WTC11 (cell line): ENCODE results near the gene TANC1. TPM values are rescaled to one million over a fixed set of nuclear protein-coding genes. Genes with fewer than 3 reads are reported as not detected.

Source experiments
- ATAC-seq: fragments of 200-7000 bp; cut with Tn5 transposase; 2 replicates; pipeline ENCODE4 v1.10.0; 2021; ENCODE audit warnings: mild to moderate bottlenecking, moderate library complexity
- CTCF ChIA-PET: fragments of 300-600 bp; sonication (Branson Sonifier 250); formaldehyde crosslinking; loops from one replicate; lab custom pipeline; 2021; ENCODE audit warnings: antibody characterized with exemption; lab: Charles Lee
- POLR2A ChIA-PET: fragments of 350-600 bp; sonication (Branson Sonifier 250); formaldehyde crosslinking; loops from one replicate; lab custom pipeline; 2021; ENCODE audit warnings: antibody characterized with exemption; lab: Charles Lee
- DNase-seq: peaks from one replicate; pipeline ENCODE4 v3.0.0; 2021; ENCODE audit warnings: low spot score
- H3K27ac Mint-ChIP-seq: 2 replicates; pipeline ENCODE4 v1.8.0; 2021; ENCODE audit warnings: mixed read lengths
- H3K27me3 Mint-ChIP-seq: 2 replicates; pipeline ENCODE4 v1.8.0; 2021; ENCODE audit warnings: low read depth, mild to moderate bottlenecking, moderate library complexity, mixed read lengths
- H3K36me3 Mint-ChIP-seq: 2 replicates; pipeline ENCODE4 v1.8.0; 2021; ENCODE audit warnings: mixed read lengths
- H3K4me1 Mint-ChIP-seq: 2 replicates; pipeline ENCODE4 v1.8.0; 2022; ENCODE audit warnings: mixed read lengths
- H3K4me3 Mint-ChIP-seq: 2 replicates; pipeline ENCODE4 v1.8.0; 2021; ENCODE audit warnings: mild to moderate bottlenecking, moderate library complexity, mixed read lengths
- H3K9me3 Mint-ChIP-seq: 2 replicates; pipeline ENCODE4 v1.8.0; 2021; ENCODE audit warnings: mixed read lengths
- CREB1 ChIP-seq: sonication (generic); formaldehyde crosslinking; IDR thresholded peaks from 2 replicates; pipeline ENCODE4 v1.8.0; 2023; ENCODE audit warnings: mild to moderate bottlenecking, missing genetic modification reagents
- ELF4 ChIP-seq: sonication (generic); formaldehyde crosslinking; IDR thresholded peaks from 2 replicates; pipeline ENCODE4 v1.8.1; 2022; ENCODE audit warnings: low read depth, mild to moderate bottlenecking, moderate library complexity, missing genetic modification reagents
- EMX1 ChIP-seq: fragments of 250-450 bp; sonication (Bioruptor Pico); IDR thresholded peaks from 2 replicates; pipeline ENCODE4 v1.8.0; 2021; ENCODE audit warnings: mild to moderate bottlenecking
- FOXP1 ChIP-seq: sonication (generic); formaldehyde crosslinking; IDR thresholded peaks from 2 replicates; pipeline ENCODE4 v1.8.0; 2022; ENCODE audit warnings: missing genetic modification reagents, mild to moderate bottlenecking, moderate library complexity, borderline replicate concordance
- GTF2I ChIP-seq: fragments of 250-450 bp; sonication (Bioruptor Pico); conservative IDR thresholded peaks from 2 replicates; pipeline ENCODE4 v1.4.0; 2021; ENCODE audit warnings: mild to moderate bottlenecking
- HMGXB4 ChIP-seq: sonication (generic); formaldehyde crosslinking; IDR thresholded peaks from 2 replicates; pipeline ENCODE4 v1.8.1; 2023; ENCODE audit warnings: mild to moderate bottlenecking, moderate library complexity, missing genetic modification reagents
- JAZF1 ChIP-seq: fragments of 250-450 bp; sonication (Bioruptor Pico); IDR thresholded peaks from 2 replicates; pipeline ENCODE4 v1.9.0; 2021; ENCODE audit warnings: moderate library complexity, mild to moderate bottlenecking, inconsistent platforms
- JUN ChIP-seq: sonication (generic); formaldehyde crosslinking; IDR thresholded peaks from 2 replicates; pipeline ENCODE4 v1.8.0; 2023; ENCODE audit warnings: mild to moderate bottlenecking, missing genetic modification reagents
- MYBL2 ChIP-seq: sonication (generic); formaldehyde crosslinking; IDR thresholded peaks from 2 replicates; pipeline ENCODE4 v1.8.1; 2023; ENCODE audit warnings: mild to moderate bottlenecking, moderate library complexity, missing genetic modification reagents
- NFATC4 ChIP-seq: fragments of 250-450 bp; sonication (Bioruptor Pico); IDR thresholded peaks from 2 replicates; pipeline ENCODE4 v1.9.0; 2021; ENCODE audit warnings: mild to moderate bottlenecking
- NR2C2 ChIP-seq: sonication (generic); formaldehyde crosslinking; IDR thresholded peaks from 2 replicates; pipeline ENCODE4 v1.8.0; 2022; ENCODE audit warnings: mild to moderate bottlenecking, missing genetic modification reagents
- SMAD3 ChIP-seq: sonication (generic); formaldehyde crosslinking; IDR thresholded peaks from 2 replicates; pipeline ENCODE4 v1.8.0; 2022; ENCODE audit warnings: missing genetic modification reagents, mild to moderate bottlenecking, borderline replicate concordance
- SP1 ChIP-seq: sonication (generic); formaldehyde crosslinking; conservative IDR thresholded peaks from 2 replicates; pipeline ENCODE4 v1.8.1; 2022; ENCODE audit warnings: missing genetic modification reagents
- ZNF121 ChIP-seq: sonication (generic); formaldehyde crosslinking; IDR thresholded peaks from 2 replicates; pipeline ENCODE4 v1.8.0; 2023; ENCODE audit warnings: missing genetic modification reagents
- ZNF396 ChIP-seq: fragments of 250-450 bp; sonication (Bioruptor Pico); IDR thresholded peaks from 2 replicates; pipeline ENCODE4 v1.8.0; 2021; ENCODE audit warnings: mild to moderate bottlenecking, moderate library complexity, borderline replicate concordance
- ZNF425 ChIP-seq: fragments of 250-450 bp; sonication (Bioruptor Pico); conservative IDR thresholded peaks from 2 replicates; pipeline ENCODE4 v1.9.0; 2021; ENCODE audit warnings: mild to moderate bottlenecking
- total RNA-seq: library from RNA; stranded (reverse); gene quantifications from 3 replicates; pipeline ENCODE4 v1.2.3, GENCODE V29; 2021
- TF ChIP-seq, protein P1 (sequence below): sonication (generic); formaldehyde crosslinking; IDR thresholded peaks from 2 replicates; pipeline ENCODE4 v1.8.1; 2022; ENCODE audit warnings: mild to moderate bottlenecking, missing genetic modification reagents, moderate library complexity, borderline replicate concordance
- TF ChIP-seq, protein P2 (sequence below): fragments of 200-600 bp; IDR thresholded peaks from 2 replicates; pipeline ENCODE4 v1.8.0; 2022; ENCODE audit warnings: antibody characterized with exemption
- TF ChIP-seq, protein P3 (sequence below): sonication (generic); formaldehyde crosslinking; conservative IDR thresholded peaks from 2 replicates; pipeline ENCODE4 v1.8.1; 2023; ENCODE audit warnings: mild to moderate bottlenecking, low read depth, missing genetic modification reagents, moderate library complexity
- TF ChIP-seq, protein P4 (sequence below): sonication (generic); formaldehyde crosslinking; IDR thresholded peaks from 2 replicates; pipeline ENCODE4 v1.8.0; 2023; ENCODE audit warnings: mild to moderate bottlenecking, missing genetic modification reagents

TANC1 gene
- total RNA-seq, 1 experiment from 2014 or later, result 11.6 TPM

- no peak overlapping the region for H3K27ac Mint-ChIP-seq
- H3K27me3 Mint-ChIP-seq, result peaks cover under 1% of the 10 kb centered on the region; the same call in 1 of the 2 replicates
- ChIA-PET POLR2A (no interaction called here), CTCF (no interaction called here)
- ATAC-seq (no peak), DNase-seq (no peak)
- H3K36me3 Mint-ChIP-seq, result peaks cover 17% of the 10 kb centered on the region
- peaks cover 15% of the 10 kb centered on the region for H3K9me3 Mint-ChIP-seq
- no peak overlapping the region for H3K4me3 Mint-ChIP-seq
- TF ChIP-seq SP1 (CRISPR knock-in tag), result no peak
- TF ChIP-seq, protein P1, sequence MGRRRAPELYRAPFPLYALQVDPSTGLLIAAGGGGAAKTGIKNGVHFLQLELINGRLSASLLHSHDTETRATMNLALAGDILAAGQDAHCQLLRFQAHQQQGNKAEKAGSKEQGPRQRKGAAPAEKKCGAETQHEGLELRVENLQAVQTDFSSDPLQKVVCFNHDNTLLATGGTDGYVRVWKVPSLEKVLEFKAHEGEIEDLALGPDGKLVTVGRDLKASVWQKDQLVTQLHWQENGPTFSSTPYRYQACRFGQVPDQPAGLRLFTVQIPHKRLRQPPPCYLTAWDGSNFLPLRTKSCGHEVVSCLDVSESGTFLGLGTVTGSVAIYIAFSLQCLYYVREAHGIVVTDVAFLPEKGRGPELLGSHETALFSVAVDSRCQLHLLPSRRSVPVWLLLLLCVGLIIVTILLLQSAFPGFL, result no peak
- TF ChIP-seq, protein P2, sequence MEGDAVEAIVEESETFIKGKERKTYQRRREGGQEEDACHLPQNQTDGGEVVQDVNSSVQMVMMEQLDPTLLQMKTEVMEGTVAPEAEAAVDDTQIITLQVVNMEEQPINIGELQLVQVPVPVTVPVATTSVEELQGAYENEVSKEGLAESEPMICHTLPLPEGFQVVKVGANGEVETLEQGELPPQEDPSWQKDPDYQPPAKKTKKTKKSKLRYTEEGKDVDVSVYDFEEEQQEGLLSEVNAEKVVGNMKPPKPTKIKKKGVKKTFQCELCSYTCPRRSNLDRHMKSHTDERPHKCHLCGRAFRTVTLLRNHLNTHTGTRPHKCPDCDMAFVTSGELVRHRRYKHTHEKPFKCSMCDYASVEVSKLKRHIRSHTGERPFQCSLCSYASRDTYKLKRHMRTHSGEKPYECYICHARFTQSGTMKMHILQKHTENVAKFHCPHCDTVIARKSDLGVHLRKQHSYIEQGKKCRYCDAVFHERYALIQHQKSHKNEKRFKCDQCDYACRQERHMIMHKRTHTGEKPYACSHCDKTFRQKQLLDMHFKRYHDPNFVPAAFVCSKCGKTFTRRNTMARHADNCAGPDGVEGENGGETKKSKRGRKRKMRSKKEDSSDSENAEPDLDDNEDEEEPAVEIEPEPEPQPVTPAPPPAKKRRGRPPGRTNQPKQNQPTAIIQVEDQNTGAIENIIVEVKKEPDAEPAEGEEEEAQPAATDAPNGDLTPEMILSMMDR, result no peak
- TF ChIP-seq NFATC4, result no peak
- TF ChIP-seq GTF2I (CRISPR knock-in tag), result no peak
- TF ChIP-seq ZNF425 (CRISPR knock-in tag), result no peak
- TF ChIP-seq JAZF1 (CRISPR knock-in tag), result no peak
- TF ChIP-seq, protein P3, sequence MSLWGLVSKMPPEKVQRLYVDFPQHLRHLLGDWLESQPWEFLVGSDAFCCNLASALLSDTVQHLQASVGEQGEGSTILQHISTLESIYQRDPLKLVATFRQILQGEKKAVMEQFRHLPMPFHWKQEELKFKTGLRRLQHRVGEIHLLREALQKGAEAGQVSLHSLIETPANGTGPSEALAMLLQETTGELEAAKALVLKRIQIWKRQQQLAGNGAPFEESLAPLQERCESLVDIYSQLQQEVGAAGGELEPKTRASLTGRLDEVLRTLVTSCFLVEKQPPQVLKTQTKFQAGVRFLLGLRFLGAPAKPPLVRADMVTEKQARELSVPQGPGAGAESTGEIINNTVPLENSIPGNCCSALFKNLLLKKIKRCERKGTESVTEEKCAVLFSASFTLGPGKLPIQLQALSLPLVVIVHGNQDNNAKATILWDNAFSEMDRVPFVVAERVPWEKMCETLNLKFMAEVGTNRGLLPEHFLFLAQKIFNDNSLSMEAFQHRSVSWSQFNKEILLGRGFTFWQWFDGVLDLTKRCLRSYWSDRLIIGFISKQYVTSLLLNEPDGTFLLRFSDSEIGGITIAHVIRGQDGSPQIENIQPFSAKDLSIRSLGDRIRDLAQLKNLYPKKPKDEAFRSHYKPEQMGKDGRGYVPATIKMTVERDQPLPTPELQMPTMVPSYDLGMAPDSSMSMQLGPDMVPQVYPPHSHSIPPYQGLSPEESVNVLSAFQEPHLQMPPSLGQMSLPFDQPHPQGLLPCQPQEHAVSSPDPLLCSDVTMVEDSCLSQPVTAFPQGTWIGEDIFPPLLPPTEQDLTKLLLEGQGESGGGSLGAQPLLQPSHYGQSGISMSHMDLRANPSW, result no peak
- TF ChIP-seq NR2C2, result no peak
- TF ChIP-seq, protein P4, sequence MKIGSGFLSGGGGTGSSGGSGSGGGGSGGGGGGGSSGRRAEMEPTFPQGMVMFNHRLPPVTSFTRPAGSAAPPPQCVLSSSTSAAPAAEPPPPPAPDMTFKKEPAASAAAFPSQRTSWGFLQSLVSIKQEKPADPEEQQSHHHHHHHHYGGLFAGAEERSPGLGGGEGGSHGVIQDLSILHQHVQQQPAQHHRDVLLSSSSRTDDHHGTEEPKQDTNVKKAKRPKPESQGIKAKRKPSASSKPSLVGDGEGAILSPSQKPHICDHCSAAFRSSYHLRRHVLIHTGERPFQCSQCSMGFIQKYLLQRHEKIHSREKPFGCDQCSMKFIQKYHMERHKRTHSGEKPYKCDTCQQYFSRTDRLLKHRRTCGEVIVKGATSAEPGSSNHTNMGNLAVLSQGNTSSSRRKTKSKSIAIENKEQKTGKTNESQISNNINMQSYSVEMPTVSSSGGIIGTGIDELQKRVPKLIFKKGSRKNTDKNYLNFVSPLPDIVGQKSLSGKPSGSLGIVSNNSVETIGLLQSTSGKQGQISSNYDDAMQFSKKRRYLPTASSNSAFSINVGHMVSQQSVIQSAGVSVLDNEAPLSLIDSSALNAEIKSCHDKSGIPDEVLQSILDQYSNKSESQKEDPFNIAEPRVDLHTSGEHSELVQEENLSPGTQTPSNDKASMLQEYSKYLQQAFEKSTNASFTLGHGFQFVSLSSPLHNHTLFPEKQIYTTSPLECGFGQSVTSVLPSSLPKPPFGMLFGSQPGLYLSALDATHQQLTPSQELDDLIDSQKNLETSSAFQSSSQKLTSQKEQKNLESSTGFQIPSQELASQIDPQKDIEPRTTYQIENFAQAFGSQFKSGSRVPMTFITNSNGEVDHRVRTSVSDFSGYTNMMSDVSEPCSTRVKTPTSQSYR (CRISPR knock-in tag), result no peak
- no peak for TF ChIP-seq ZNF121 (CRISPR knock-in tag)
- TF ChIP-seq EMX1 (CRISPR knock-in tag), result no peak
- TF ChIP-seq HMGXB4 (CRISPR knock-in tag), result no peak
- no peak for TF ChIP-seq JUN (CRISPR knock-in tag)
- no peak for TF ChIP-seq SMAD3 (CRISPR knock-in tag)
- no peak for TF ChIP-seq CREB1 (CRISPR knock-in tag)
- no peak for TF ChIP-seq ELF4 (CRISPR knock-in tag)
- TF ChIP-seq ZNF396 (CRISPR knock-in tag), result no peak
- TF ChIP-seq MYBL2 (CRISPR knock-in tag), result no peak
- TF ChIP-seq FOXP1 (CRISPR knock-in tag), result no peak
- H3K4me1 Mint-ChIP-seq, result peaks cover 13% of the 10 kb centered on the region
Measured at GRCh38 chr2:158999458-158999857, 31.0 kb downstream of the TANC1 start.
